Renal cortical epithelial cell (primary cell): Measurements from ENCODE around the gene KAT2A. TPM values are rescaled to one million over a fixed set of nuclear protein-coding genes. Genes with fewer than 3 reads are reported as not detected.

Source experiments
- total RNA-seq: library from RNA; depleted of rRNA; stranded (reverse); fragments of >200 nt; gene quantifications from 2 replicates; pipeline ENCODE4 v1.2.3, GENCODE V29; 2014

The KAT2A gene
- total RNA-seq, 1 donor from 2014 or later, result 15.4 TPM

Other genes starting within 250 kb of the KAT2A start
- gene ACLY, start 202.4 kb downstream of the KAT2A start, total RNA-seq, result 343 and 387 TPM in 2 replicates
- gene ODAD4, start 190.8 kb downstream of the KAT2A start, total RNA-seq, result 0.35 and 2.2 TPM in 2 replicates
- gene CNP, start 154.6 kb downstream of the KAT2A start, total RNA-seq, result 51.4 and 78.5 TPM in 2 replicates
- gene DNAJC7, start 103.9 kb downstream of the KAT2A start, total RNA-seq, result 67.6 and 107 TPM in 2 replicates
- gene NKIRAS2, start 101.3 kb downstream of the KAT2A start, total RNA-seq, result 33.5 and 41.4 TPM in 2 replicates
- gene C17orf113, start 70.8 kb downstream of the KAT2A start, total RNA-seq, result 0.35 and 0.70 TPM in 2 replicates
- 0.10 TPM in 1 of 2 replicates, not detected in the other for gene ZNF385C, start 22.9 kb downstream of the KAT2A start, total RNA-seq
- 9.3 and 15.5 TPM in 2 replicates for gene DHX58, start 8.7 kb downstream of the KAT2A start, total RNA-seq
- gene HSPB9, start 1.4 kb upstream of the KAT2A start, total RNA-seq, result not detected in 2 replicates
- gene RAB5C, start 33.6 kb upstream of the KAT2A start, total RNA-seq, result 83.9 and 129 TPM in 2 replicates
- gene KCNH4, start 59.8 kb upstream of the KAT2A start, total RNA-seq, result not detected in 2 replicates
- gene HCRT, start 64.1 kb upstream of the KAT2A start, total RNA-seq, result not detected in 2 replicates
- gene GHDC, start 73.1 kb upstream of the KAT2A start, total RNA-seq, result 30.6 and 69.0 TPM in 2 replicates
- gene STAT5B, start 155.0 kb upstream of the KAT2A start, total RNA-seq, result 17.2 and 27.2 TPM in 2 replicates
- 12.2 and 25.7 TPM in 2 replicates for gene STAT5A, start 167.1 kb upstream of the KAT2A start, total RNA-seq